GM03348 (cell line): ENCODE measurements around the gene DENND5B.

Experiments used
- DNase-seq: peaks from one replicate; pipeline ENCODE4 v3.0.0; 2012; ENCODE audit warnings: low spot score

The DENND5B gene

DNA sequence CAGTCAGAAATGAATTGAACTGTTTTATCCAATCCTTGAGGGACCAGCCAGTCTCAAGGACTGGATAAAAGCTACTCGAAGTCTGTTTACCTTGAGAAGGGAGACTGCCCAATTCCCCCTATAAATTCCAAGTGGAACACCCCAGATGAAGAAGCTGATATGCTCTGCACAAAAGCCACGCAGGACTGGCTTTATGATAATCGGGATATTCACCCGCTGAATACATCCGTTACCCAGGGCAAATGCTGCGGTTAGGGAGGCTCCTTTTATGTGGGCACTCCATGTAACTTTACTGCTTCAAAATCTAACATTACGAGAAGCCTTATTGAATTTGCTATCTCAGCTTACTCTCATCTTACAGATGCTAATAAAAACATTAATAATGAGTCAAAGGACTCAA is 119.1 kb downstream of the DENND5B start:
- no peak for DNase-seq

DNA sequence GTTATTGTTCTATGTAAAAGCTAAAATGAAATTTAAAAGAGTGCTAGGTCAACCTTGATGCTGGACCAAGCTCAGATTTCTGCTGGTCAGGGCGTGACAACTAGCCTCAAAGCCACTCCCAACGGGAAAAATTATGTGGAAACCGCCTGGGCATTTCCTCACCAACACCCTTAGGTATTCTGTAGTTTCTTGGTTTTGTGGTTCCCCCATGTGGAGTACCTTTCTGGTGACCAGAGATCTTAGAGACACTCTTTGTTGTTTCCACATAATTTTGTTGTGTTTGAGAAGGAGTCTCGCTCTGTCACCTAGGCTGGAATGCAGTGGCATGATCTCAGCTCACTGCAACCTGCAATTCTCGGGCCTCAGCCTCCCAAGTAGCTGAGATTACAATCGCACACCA is 119.9 kb downstream of the DENND5B start:
- DNase-seq = no peak

DNA sequence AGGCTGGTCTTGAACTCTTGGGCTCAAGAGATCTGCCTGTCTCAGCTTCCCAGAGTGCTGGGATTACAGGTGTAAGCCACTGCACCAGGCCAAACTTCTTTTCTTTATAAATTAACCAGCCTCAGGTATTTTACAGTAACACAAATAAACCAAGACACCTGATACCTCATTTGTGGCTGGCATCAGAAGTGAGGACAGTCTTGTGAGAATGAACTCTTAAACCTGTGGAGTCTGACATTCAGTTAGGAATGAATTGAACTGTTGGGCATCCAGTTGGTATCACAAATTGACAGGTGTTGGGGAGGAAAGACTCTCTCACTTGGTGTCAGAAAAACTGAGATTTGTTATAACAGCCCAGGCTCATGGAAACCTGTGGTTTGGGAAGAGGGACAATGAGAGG is 120.5 kb downstream of the DENND5B start:
- DNase-seq = no peak

DNA sequence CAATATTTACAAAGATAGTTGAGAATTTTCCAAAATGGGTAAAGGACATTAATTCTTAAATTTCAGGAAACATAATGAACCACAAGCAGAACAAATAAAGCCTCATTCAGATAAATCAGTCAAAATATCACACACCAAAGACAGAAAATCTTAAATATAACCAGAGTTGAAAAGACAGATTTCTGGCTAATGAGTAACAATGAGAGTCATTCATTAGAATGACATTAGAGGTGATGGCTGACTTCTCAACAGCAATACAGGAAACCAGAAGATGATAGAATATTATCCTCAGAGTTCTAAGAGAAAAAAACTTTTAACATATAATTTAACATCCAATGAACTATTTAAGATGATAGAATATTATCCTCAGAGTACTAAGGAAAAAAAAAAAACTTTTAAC is 124.2 kb downstream of the DENND5B start:
- DNase-seq = peak; percentile 12

DNA sequence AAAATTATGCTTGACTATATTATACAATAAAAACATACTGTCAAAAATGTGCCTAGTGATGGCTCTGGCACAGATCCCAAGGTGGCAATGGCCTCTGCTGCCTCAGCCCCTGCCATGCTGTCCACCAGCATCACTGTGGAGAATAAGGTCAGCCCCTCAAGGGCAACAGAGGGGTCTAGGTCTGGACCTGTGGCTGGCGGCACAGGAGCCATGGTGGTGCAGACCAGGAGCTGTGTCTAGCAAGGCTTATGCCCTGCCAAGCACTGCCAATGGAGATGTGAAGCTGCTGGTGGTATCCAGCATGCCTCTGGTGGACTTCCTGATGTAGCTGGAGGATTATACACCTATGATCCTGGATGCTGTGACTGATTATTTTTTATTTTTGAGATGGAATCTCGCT is 125.9 kb downstream of the DENND5B start:
- DNase-seq = no peak

DNA sequence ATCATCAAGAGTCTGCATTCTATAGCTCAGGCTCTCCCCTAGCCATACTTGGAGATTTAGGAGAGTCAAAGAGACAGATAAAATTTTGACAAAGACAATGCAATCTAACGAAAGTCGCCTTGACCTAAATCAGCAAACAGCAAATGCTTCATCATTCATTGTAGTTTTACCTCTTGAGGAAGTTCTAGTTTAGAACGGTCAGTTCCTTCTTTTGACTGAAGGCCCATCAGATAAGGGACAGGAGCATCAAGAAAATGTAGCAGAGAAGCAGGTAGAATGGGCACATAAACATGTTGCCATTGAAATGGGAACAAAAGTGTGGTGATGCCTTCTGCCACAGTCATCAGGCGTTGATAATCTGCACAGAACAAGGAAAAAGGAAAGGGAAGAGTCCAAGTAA is 130.9 kb downstream of the DENND5B start:
- DNase-seq = no peak

DNA sequence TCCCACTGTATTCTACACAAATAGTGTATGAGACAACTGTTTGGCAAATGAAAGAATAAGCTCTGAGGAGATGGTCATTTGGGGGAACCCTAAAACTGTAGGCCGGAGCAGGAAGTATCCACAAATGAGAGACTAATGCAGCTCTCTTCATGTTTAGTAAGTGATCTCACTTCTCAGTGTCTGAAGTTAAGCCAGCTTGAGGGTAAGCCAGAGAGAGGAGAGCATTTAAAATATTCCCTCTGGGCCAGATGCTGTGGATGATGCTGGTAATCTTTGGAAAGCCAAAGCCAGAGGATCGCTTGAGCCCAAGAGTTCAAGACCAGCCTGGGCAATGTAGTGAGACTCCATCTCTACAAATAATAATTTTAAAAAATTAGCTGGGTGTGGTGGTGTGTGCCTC is 134.4 kb downstream of the DENND5B start:
- DNase-seq = no peak

DNA sequence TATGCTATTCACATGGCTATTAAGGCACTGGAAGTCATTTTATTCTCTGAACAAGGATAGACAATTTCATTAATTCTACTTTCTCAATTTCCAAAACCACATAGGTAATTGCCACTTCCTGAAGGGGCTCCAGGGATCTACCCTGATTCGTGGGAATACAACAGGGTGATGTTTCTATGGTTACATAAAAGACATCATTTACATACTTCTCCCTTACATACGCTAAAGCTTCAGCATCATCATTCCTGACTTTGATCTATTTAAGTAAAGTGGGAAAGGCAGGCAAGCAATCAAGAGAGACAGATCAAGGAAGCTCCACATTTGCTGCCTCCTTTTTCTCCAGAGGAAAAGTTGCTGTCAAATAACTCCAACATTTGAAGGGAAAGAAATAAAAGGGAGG is 146.2 kb downstream of the DENND5B start:
- no peak for DNase-seq

DNA sequence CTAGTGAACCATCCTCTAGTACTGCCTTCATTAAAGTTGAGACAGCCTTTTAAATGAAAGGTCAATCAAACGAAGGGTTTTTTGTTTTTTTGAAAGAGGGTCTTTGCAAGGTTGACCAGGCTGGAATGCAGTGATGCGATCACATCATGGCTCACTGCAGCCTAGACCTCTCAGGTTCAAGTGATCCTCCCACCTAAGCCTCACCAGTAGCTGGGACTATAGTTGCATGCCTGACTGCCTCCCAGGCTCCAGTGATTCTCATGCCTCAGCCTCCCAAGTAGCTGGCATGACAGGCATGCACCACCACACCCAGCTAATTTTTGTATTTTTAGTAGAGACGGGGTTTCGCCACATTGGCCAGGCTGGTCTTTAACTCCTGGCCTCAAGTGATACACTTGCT is 150.3 kb downstream of the DENND5B start:
- DNase-seq = no peak

DNA sequence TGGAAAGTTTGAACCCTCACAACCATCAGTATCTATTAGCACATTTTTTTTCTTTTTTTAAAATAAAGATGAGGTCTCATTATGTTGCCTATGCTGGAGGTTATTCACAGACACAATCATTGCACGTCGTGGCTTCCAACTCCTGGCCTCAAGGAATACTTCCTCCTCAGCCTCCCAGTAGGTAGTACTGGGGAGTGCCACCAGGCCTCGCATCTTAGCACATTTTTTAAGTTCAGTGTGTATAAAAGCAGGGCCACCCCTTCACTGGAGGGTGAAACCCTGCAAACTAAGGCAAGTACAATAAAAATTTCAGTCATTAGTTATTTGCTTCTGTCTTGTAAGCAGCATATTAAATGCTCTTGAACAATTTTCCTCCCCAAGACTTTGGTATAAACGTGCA is 150.8 kb downstream of the DENND5B start:
- no peak for DNase-seq

DNA sequence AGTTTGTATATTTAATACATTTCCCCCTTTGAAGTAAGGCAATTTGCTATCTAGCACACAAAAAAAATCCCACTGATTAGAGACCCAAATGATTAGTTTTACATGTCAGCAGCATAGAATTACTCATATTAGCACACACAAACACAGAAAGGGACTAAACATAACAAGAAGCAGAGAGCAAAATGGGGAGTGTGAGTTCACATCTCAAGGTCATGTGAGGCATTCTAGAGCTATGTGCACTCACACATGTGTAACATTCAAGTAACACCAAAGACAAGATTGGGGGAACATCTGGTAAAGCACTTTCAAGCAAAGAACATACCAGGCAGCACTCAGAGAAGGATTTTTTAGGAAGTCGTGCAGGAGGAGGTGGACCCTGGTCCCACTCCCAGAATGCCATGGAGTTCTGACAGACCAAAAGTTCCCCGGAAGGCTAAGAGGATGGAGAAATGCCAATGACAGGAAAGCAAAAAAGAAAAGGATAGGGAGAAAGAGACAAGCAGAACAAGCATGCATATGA is 159.2 kb downstream of the DENND5B start:
- no peak for DNase-seq

DNA sequence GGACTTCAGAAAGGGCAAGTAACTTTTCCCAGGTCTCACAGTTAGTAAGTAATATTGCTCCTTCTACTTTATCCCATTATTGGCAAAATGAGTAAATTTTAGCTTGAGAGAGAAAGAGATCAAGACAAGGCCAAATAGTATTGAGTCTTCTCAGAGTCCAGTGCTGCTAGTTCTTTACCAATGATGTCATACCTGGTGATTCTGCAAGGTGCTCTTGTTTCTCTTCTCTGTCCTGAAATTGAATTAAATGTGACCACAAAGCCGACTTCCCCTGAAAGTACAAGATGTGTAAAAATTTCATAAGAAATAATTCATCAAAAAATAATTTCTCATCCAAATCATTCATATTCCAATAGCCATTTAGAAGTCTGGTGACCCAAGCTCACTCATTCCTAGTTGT is 167.5 kb downstream of the DENND5B start:
- no peak for DNase-seq

DNA sequence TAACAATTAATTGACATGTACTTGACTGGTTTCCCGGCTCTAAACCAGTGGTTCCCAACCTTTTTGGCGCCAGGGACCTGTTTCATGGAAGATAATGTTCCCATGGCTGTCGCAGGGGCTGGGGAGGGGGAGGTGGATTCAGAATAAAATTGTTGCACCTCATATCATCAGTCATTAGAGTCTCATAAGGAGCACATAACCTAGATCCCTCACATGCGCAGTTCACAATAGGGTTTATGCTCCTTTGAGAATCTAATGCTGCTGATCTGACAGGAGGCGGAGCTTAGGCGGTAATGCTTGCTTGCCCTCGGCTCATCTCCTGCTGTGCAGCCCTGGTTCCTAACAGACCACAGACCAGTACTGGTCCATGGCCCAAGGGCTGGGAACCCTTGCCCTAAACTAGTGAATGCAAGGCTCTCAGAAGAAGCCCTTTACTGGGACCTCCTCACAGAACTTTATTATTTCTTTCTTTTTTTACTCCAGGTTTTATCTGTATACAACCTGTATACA is 178.6 kb downstream of the DENND5B start:
- DNase-seq = no peak

DNA sequence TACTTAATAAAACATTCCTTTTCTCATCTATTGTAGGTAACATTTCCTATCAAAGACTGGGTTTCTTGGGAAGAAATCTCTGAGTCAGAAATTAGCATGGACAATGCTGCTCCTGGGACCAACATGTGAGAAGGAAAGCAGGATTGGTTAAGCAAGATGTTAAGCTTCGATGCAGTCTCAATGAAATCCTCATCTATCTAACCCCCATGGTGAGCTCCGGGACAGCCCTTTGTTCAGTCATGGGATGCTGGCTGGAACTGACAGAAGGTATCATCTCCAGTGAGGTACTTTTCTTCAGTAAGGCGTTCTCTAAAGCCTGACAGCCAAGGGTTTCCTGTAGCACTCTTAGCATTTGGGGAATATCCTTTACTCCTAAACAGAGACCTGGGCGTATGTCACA is 182.2 kb downstream of the DENND5B start:
- no peak for DNase-seq

DNA sequence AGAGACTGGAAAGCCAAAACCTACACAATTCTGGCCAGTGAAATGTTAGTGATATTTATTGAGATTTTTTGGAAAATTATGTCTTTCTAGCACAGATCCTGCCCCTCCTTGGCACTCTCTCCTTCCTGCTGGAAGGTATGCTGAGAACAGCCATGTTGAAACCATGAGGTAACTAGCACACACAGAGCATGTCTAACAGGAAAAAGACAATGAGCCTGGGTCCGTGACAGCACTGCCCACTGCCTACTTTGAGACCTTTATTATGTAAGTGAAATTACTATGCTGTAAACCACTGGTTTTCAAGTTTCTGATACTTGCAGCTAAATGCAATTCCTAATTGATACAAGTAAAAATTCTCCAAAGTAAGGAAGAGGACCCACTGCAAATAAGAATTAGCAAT is 183.4 kb downstream of the DENND5B start:
- no peak for DNase-seq

DNA sequence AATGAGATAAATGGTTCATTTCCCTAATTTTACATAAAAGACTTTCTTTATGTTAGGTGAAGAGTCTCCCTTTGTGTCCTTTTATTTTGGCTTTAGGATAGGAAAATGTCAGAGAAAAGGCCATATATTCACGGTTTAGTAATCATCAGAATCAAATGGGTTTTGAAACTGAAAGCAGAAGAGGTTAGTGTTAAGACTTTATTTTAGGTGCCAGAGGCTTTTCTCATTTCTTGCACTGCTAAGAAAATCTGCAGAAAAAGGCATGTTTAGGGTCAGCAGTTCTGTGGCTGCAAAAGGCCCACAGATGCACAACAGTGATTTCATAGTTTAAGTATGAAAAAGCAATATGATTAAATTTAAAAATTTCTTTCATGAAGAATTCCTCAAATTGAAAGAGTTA is 184.6 kb downstream of the DENND5B start:
- DNase-seq = no peak

DNA sequence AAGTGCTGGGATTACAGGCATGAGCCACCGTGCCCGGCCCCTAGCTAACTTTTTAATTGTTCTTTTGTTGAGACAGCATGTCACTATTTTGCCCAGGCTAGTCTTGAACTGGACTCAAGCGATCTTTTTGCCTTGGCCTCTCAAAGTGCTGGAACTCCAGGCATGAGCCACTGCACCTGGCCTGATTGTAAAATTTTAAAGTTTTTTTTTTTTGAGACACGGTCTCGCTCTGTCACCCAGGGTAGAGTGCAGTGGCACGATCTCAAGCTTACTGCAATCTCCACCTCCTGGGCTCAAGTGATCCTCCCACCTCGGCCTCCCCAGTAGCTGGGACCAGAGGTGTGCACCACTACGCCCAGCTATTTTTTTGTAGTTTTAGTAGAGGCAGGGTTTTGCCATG is 185.9 kb downstream of the DENND5B start:
- no peak for DNase-seq

DNA sequence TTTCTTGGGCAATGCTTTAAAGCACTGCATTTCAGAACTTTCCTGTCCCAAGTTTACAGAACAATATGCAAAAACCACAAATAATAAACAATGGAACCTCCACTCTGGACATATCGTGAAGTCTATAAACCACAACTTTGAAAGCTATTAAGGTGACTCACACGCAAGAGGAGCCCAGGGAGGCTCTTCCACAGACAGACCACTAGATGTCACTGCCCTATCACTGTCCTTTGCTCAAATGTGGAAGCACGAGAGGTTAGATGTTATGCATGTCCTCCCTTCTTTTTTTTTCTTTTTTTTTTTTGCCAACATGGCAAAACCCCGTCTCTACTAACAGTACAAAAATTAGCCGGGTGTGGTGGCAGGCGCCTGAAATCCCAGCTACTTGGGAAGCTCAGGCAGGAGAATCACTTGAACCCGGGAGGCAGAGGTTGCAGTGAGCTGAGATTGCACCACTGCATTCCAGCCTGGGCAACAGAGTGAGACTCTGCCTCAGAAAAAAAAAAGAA is 187.8 kb downstream of the DENND5B start:
- DNase-seq = peak; percentile 89

DNA sequence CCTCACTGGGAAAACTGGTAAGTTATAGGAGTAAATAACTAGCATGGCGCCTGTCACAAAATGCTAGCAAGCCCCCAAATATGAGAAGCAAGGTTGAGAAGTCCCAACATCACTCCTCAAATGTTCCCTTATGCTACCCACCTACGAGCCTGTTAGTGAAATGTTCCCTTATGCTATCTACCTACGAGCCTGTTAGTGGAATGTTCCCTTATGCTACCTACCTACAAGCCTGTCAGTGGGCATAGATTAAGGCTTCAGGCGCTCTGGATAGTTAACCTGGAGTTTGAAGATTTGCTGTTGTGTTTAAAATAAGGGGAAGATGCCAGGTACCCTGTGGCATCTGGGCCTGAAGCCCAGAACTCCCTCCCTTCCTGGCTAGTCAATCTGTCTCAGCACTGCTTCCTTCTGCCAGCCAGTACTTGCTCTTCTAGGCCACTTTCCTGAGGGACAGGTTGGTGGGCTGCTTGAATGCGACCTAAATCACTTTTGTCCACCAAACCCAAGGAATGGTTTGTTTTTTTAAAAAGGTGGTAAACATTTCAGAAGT is 197.9 kb downstream of the DENND5B start:
- no peak for DNase-seq

DNA sequence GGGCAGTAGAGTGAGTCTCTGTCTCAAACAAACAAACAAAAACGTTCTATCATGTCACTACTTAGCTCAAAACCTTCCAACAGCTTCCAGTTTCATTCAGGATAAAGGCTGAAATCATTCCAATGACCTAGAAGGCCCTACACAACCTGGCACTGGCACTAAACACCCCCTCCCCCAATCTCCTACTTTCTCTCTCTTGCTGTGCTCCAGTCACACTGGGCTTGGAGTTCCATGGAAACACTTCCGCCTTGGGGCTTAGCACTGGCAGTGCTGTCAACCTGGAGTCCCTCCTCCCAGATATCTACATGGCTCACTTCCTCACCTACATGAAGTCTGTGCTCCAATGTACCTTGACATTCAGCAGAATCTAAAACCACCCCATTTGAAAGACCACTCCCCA is 199.9 kb downstream of the DENND5B start:
- no peak for DNase-seq

DNA sequence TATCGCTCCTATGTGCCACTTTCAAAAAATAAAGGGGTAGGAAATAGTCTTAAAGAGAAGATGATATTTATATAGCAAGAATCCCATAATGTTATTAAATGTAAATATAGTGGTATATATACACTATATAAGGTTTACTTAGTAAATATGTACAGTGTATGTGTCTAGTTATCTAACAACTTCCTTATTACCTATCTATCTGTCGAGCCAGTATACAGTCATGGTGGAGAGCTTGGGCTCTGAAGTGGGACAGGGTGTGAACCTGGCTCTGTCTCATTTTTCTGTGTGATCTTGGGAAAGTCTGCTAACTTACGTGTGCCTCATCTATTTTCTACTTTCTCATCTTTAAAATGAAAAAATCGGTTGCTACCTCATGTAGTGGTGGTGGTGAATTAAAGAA is 202.2 kb downstream of the DENND5B start:
- DNase-seq = no peak

DNA sequence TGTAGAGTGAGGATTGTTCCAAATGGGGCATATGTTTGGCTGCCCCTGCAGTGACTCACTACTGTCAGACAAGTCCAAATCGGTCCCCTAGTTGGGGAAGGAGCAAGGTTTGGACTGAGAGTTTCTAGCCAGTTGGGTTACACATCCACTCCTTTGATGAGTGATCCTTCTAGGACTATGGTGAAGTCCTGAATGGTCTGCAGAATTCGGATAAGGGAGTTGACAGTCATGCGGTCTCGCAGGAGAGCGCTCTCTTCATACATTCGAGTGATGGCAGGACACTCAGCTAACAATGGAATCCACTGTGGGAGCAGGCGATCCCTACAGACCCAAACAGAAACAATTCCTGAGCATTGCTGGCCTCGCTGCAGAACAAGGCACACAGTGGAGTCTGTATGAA is 203.5 kb downstream of the DENND5B start:
- DNase-seq = no peak

DNA sequence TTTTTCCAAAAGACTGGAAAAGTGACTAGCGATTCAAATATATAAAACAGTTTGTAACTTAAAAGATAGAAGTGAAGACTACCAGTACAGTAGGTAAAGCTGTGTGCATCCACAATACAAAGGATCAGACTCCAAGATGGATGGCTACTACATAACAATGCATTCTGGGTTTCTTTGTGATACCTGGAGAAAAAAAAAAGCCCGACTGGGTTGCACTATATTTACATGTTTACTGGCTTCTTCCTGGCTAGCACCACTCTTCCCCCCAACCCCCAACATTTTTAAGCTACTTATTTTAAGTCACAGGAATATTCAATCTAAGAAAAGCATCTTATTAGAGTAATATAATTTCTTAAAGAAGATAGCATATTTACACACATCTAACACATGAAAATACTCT is 203.9 kb downstream of the DENND5B start:
- no peak for DNase-seq

DNA sequence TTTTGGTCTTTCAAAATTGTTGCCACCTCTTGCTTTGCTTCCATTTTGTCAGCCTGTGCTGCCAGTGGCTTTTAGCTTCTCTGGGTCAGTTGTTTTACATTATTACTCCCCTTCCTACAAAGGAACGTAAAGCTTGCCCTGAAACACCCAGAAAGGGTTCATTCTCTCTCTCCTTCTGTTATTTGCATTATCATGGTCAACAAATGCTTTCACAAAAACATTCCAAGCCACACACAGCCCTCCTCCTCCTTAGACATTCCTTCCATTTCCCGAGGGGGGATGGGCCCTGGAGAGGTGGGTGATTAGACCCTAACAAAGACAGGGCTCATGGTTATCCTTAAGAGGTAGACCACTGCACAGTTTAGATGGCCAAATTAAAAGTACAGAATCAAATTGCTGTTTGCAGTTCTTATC is 204.6 kb downstream of the DENND5B start:
- DNase-seq = no peak
